ENCODE measurements around the gene CAMK1D. TPM values are rescaled to one million over a fixed set of nuclear protein-coding genes. Genes with fewer than 3 reads are reported as not detected.

Gene CAMK1D
- total and polyA plus RNA-seq, 2 of the 8 experiments (the other 6 are each of a cell fraction or from before 2014, with no cell fraction given) = 3.5 to 10.6 TPM

- 86% methylated on average over 11 of the region's 11 CpGs; no CpG with 5 or more reads in 1 of the 2 experiments for WGBS, 2 experiments (ENCODE audit: extremely low coverage in 1 of 2, insufficient coverage in 1 of 2, insufficient read length in 1 of 2, insufficient replicate concordance in 2 of 2, low coverage in 1 of 2, low lambda C conversion rate in 2 of 2, missing lambda C conversion rate in 1 of 2)
- Histone ChIP-seq H2BK20ac (ENCODE audit: low read length) (no peak overlapping the region), H2BK120ac (replicated peaks; ENCODE audit: low read depth, low read length) (no peak overlapping the region), H3K36me3 (ENCODE audit: control insufficient read depth in 2 of 4, insufficient read depth in 4 of 4, low read length in 3 of 4) (no peaks in the 10 kb centered on the region), H2AFZ (ENCODE audit: low read length) (no peak overlapping the region), H4K5ac (ENCODE audit: insufficient read length, low read depth, low read length) (no peak overlapping the region), H3K79me2 (ENCODE audit: control insufficient read depth in 1 of 2, insufficient read depth in 2 of 2, low read length in 2 of 2) (no peaks in the 10 kb centered on the region), H4K8ac (ENCODE audit: extremely low read depth, insufficient read depth, low read length) (no peak overlapping the region), H4K91ac (replicated peaks; ENCODE audit: insufficient read length, low read length) (no peak overlapping the region), H2BK5ac (ENCODE audit: low read depth, low read length) (no peak overlapping the region), H3K27ac (ENCODE audit: low read depth, low read length) (no peak overlapping the region), H3K27me3 (replicated peaks in 1 of 4; ENCODE audit: control insufficient read depth in 3 of 4, extremely low read depth in 1 of 4, insufficient read depth in 3 of 4, low read length in 3 of 4) (no peaks in the 10 kb centered on the region), H3K18ac (ENCODE audit: extremely low read depth, low read length) (no peak overlapping the region), H2AK5ac (ENCODE audit: low read depth, low read length) (no peak overlapping the region), H3K23ac (ENCODE audit: insufficient read length) (no peak overlapping the region), H3K4ac (replicated peaks; ENCODE audit: insufficient read length, low read depth, low read length) (no peak overlapping the region), H3K9ac (replicated peaks in 1 of 4; ENCODE audit: extremely low read depth in 1 of 4, low read depth in 3 of 4, low read length in 3 of 4) (no peak overlapping the region), H3K23me2 (ENCODE audit: low read depth, low read length) (peaks cover 2% of the 10 kb centered on the region; the same call in 1 of the 2 replicates), H3K56ac (replicated peaks; ENCODE audit: insufficient read length, low read depth, low read length) (no peak overlapping the region), H3K4me2 (ENCODE audit: insufficient read depth in 1 of 2, low read depth in 2 of 2, low read length in 2 of 2) (no peak overlapping the region), H3K14ac (ENCODE audit: insufficient read length) (no peak overlapping the region), H4K20me1 (replicated peaks in 1 of 2; ENCODE audit: control insufficient read depth in 1 of 2, insufficient read depth in 2 of 2, low read length in 2 of 2) (no peaks in the 10 kb centered on the region), H3K9me3 (ENCODE audit: insufficient read depth in 2 of 2, low read depth in 1 of 2, low read length in 1 of 2) (no peaks in the 10 kb centered on the region), H2BK15ac (ENCODE audit: low read length) (no peak overlapping the region), H3K79me1 (ENCODE audit: low read depth, low read length) (no peaks in the 10 kb centered on the region), H2BK12ac (ENCODE audit: low read depth, low read length) (no peak overlapping the region), H3K4me1 (replicated peaks in 1 of 4; ENCODE audit: control insufficient read depth in 3 of 4, insufficient read depth in 4 of 4, low read length in 3 of 4) (no peaks in the 10 kb centered on the region; a peak in 1 of 7 replicates), H3K4me3 (ENCODE audit: extremely low read depth in 1 of 4, insufficient read depth in 2 of 4, low read depth in 3 of 4, low read length in 4 of 4) (no peak overlapping the region)
- no peak for DNase-seq (ENCODE audit: low read depth in 1 of 2, low spot score in 2 of 2)
- CTCF ChIA-PET (ENCODE audit: partially characterized antibody) = no interaction called here
- no peak for FAIRE-seq
- POLR2A ChIA-PET (ENCODE audit: partially characterized antibody) = no interaction called here
- TF ChIP-seq EZH2 (IDR thresholded peaks at IDR 0.05; ENCODE audit: low read depth, low read length, severe bottlenecking) (no peak), CTBP2 (IDR thresholded peaks at IDR 0.05; ENCODE audit: borderline replicate concordance, insufficient read depth, insufficient read length, low read length) (no peak), SP2 (IDR thresholded peaks at IDR 0.05; ENCODE audit: low read length) (no peak), GABPA (IDR thresholded peaks at IDR 0.05; ENCODE audit: borderline replicate concordance, insufficient read depth, low read length) (no peak), CEBPB (IDR thresholded peaks at IDR 0.05; ENCODE audit: low read depth, low read length) (no peak), RFX5 (IDR thresholded peaks at IDR 0.05; ENCODE audit: borderline replicate concordance, low read depth, low read length) (no peak), SIN3A (conservative IDR thresholded peaks at IDR 0.05 in 1 of 2, IDR thresholded peaks at IDR 0.05 in 1 of 2; ENCODE audit: low read depth in 1 of 2, low read length in 2 of 2) (no peak), BRCA1 (IDR thresholded peaks at IDR 0.05; ENCODE audit: low read depth, low read length) (no peak), TCF12 (IDR thresholded peaks at IDR 0.05; ENCODE audit: low read depth, low read length) (no peak)
- TF ChIP-seq, protein P1, sequence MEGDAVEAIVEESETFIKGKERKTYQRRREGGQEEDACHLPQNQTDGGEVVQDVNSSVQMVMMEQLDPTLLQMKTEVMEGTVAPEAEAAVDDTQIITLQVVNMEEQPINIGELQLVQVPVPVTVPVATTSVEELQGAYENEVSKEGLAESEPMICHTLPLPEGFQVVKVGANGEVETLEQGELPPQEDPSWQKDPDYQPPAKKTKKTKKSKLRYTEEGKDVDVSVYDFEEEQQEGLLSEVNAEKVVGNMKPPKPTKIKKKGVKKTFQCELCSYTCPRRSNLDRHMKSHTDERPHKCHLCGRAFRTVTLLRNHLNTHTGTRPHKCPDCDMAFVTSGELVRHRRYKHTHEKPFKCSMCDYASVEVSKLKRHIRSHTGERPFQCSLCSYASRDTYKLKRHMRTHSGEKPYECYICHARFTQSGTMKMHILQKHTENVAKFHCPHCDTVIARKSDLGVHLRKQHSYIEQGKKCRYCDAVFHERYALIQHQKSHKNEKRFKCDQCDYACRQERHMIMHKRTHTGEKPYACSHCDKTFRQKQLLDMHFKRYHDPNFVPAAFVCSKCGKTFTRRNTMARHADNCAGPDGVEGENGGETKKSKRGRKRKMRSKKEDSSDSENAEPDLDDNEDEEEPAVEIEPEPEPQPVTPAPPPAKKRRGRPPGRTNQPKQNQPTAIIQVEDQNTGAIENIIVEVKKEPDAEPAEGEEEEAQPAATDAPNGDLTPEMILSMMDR (IDR thresholded peaks at IDR 0.05; ENCODE audit: control extremely low read depth in 1 of 3, insufficient read depth in 1 of 3, low read depth in 1 of 3, low read length in 3 of 3) = no peak
- TF ChIP-seq, protein P2, sequence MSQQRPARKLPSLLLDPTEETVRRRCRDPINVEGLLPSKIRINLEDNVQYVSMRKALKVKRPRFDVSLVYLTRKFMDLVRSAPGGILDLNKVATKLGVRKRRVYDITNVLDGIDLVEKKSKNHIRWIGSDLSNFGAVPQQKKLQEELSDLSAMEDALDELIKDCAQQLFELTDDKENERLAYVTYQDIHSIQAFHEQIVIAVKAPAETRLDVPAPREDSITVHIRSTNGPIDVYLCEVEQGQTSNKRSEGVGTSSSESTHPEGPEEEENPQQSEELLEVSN (IDR thresholded peaks at IDR 0.05) = no peak
Observed at GRCh38 chr10:12409161-12409560, 59.8 kb downstream of the CAMK1D start.

Data from H1 (cell line).